GM12891 (cell line): ENCODE measurements around the gene MLST8.

Experiments
- POLR2AphosphoS5 ChIP-seq: IDR thresholded peaks from 2 replicates; pipeline ENCODE4 v1.6.1; 2011; ENCODE audit warnings: low read depth, low read length, control low read depth
- POU2F2 ChIP-seq: IDR thresholded peaks from 2 replicates; pipeline ENCODE4 v1.6.1; 2011; ENCODE audit warnings: low read depth, mild to moderate bottlenecking, control low read depth, low read length, moderate library complexity
- TAF1 ChIP-seq: IDR thresholded peaks from 2 replicates; pipeline ENCODE4 v1.6.1; 2011; ENCODE audit warnings: low read depth, low read length, control low read depth

DNA sequence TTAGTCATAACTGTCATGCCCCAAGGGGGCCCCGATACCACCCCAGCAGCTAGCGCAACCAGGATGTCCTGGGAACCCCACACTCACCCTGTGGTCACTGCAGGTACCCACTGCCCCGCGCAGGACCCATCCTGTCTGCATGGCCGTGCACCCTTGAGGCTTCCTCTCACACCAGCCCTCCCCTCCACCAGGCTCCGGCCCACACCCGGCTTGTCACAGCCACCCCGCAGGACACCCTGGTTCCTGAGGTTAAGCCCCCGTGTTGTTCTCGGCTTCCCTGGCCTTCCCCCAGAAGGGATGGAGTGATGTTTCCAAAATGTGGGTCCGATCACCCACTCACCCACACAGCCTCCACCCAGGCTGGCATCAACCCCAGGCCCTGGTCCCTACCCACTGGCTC lies 38.5 kb downstream of the MLST8 start:
- no peak for TF ChIP-seq POLR2AphosphoS5
- no peak for TF ChIP-seq POU2F2
- no peak for TF ChIP-seq TAF1
